ENCODE measurements around the gene SENP6.

DNA sequence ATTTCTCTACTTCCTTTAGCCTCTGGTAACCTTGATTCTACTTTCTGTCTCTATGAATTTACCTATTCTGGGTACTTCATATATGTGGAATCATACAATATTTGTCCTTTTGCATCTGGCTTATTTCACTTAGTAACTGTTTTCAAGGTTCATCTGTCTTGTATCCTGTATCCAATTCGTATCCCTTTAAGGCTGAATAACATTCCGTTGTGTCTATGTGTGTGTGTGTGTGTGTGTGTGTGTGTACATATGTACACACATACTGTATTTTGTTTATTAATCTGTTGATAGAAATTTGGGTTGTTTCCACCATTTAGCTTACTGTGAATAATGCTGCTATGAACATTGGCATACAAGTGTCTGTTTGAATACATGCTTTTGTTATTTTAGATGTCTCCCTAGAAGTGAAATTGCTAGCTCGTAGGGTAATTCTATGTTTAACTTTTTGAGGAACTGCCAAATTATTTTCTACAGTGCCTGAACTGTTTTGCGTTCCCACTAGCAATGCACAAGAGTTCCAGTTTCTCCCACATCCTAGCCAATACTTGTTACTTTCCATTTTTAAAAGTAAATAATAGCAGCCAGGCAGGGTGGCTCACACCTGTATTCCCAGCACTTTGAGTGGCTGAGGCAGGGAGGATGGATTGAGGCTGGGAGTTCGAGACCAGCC lies 17.7 kb downstream of the SENP6 start:
- TF ChIP-seq CTCF (optimal IDR thresholded peaks at IDR 0.05 in 1 of 3, IDR thresholded peaks at IDR 0.05 in 1 of 3, conservative IDR thresholded peaks at IDR 0.05 in 1 of 3; ENCODE audit: extremely low read depth in 1 of 3, insufficient read depth in 2 of 3, low read length in 3 of 3): no peak
- no peak for TF ChIP-seq EZH2 (IDR thresholded peaks at IDR 0.05; ENCODE audit: low read length)

All from keratinocyte (primary cell).